GM15510 (cell line): ENCODE measurements around the gene ZDHHC24.

Experiments used
- POLR2A ChIP-seq: IDR thresholded peaks from 3 replicates; pipeline ENCODE4 v1.6.1; 2011; ENCODE audit warnings: borderline replicate concordance; ENCODE audit not compliant: insufficient read length; ENCODE audit errors: extremely low read depth

Gene ZDHHC24

DNA sequence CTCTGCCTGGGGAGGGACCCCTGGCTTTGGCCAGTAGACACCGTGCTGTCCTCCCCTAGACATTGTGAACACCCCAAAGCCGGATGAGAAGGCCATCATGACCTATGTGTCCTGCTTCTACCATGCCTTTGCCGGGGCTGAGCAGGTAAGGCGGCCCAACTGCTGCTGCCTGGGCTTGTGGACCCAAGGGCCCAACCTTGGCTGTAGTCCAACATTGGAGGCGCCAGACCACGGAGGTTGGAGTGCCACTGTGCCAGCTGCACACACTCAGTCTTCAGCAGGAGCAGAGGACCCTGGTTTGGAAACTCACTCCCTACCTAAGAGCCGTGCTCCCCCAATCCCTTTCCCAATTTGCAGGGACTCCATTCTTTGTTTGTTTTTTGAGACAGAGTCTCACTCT lies 10.2 kb upstream of the ZDHHC24 start:
- no peak for TF ChIP-seq POLR2A

DNA sequence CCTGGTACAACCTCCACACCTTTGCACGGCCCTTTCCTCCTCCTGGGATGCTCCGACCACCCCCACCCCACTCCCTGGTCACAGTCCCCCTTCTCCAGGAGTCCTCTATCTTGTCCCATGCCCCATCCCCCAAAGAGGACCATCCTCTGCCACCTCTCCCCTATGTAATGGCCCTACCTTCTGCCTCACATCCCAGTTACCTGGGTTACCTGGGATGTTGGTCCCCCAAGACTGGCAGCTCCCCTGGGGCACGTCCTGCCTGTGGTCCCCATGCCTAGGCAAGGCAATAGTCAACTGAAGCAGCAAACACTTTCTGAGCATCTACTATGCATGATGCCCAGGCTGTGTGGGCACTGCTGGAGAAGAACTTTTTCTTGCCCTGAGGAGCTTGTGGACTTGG lies 9.6 kb upstream of the ZDHHC24 start:
- TF ChIP-seq POLR2A: no peak

DNA sequence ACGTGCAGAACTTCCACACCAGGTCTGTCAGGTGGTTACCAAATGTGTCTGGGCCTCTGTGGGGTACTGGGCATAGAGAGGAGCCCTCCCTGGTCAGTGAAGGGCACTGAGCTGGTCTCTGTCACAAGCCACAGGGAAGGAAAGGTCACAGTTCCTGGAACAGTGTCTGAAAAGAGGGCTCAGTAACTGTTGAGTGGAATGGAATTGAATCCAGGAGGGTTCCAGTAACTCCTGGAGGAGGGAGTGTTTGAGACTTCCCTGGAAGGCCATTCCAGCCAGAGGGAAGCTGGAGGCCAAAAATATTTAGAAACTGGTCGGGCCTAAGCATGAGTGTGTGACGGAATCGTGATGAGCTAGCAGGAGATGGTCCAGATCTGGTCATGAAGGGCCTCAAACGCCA lies 8.8 kb upstream of the ZDHHC24 start:
- TF ChIP-seq POLR2A: no peak

DNA sequence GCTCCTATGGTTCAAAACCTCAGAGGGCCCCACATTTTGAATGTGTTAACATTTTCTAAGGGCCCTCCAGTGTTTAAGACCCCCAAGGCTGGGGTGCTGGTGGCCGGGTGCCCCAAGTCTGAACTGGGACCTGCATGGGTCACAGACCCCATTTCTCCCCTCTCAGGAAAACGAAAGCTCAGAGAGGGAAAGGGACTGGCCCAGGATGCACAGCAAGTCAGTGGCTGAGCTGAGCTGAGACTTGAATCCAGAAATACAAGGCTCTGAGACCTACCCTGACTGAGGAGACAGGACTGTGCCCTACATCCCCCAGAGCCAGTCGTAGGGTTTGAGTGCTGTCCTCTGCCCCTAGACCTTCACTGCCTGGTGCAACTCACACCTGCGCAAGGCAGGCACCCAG lies 5.0 kb upstream of the ZDHHC24 start:
- no peak for TF ChIP-seq POLR2A

DNA sequence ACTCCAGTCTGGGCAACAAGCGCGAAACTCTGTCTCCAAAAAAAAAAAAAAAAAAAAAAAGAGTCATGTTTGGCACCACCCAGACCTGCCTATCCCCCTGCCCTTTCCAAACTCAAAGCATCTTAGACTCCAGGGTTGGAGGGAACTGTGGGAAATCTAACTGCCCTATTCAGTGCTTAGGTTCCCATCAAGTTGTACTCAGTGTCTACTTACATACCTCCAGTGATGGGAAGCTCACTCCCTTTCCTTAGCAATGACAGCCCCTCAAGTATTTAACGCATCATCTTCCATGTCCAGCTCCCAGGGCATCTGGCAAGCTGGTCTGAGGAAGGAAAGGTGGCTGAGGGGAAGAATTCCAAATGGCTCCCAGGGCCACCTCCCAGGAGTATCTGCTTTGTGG lies 3.8 kb upstream of the ZDHHC24 start:
- TF ChIP-seq POLR2A: no peak

DNA sequence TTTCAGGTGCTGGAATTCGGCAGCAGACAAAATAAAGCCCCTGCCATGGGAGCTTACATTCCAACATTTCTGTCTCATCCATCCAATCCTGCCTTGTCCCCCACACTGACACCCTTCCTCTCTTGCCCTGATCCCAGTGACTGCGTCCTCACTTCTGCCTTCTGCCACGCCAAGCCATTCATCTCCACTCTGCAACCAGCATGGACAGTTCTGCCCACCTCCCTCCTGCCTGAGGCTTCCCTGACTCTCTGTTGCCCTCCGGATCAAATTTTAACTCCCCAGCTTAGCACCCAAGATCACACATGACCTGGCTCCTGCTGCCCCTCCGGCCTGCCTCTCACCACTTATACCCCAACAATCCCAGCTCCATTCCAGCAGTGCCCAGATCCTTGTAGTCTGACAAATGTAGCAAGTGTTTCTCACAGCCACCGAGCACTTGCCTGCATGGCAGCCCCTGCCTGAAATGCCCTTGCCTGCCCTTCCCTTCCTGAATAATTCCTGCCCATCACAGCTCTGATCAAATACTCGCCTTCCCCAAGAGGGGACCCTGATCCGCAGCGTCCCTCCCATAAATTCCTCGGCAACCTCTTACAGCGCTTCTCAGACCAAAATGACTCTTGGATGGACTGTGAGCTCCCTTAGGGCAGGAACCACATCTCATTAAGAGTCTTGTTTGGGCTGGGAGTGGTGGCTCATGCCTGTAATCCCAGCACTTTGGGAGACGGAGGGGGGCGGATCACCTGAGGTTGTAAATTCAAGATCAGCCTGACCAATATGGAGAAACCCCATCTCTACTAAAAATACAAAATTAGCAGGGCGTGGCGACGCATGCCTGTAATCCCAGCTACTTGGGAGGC lies 3.2 kb upstream of the ZDHHC24 start:
- no peak for TF ChIP-seq POLR2A

DNA sequence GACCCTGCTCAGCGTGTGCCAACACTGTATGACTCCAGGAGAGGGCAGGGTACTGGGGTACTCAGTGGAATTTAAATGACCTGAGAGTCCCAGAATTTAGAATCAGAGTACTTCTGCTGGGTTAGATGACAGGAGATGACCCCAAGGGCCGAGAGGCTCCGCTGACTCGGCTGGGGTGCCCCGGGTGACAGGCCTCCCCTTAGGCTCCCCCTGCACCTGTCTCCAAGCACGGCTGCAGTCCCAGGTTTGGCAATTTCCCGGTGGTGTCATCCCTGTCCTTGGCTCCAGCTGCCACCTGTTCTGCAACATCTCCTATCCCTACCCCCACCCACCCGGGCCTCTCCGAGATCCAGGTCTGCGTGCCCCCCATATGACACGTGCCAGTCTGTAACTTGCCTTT lies 2.2 kb upstream of the ZDHHC24 start:
- no peak for TF ChIP-seq POLR2A

DNA sequence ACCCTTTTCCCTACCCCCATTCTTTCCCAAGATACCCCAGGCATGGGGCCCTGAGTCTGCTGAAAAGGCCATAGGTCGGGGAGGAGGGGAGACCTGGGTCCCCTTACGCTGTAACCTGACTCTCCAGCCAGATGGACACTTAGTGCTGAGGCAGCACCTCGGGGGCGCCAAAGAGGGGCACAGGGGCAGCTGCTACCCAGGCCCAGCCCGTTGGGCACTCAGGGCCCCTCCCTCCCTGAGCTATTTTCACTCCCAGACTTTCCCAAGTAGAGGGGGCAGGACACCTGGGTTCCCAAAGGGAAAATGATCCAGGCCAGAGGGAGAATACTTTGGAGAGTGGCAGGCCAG lies 1.8 kb upstream of the ZDHHC24 start:
- TF ChIP-seq POLR2A: no peak

DNA sequence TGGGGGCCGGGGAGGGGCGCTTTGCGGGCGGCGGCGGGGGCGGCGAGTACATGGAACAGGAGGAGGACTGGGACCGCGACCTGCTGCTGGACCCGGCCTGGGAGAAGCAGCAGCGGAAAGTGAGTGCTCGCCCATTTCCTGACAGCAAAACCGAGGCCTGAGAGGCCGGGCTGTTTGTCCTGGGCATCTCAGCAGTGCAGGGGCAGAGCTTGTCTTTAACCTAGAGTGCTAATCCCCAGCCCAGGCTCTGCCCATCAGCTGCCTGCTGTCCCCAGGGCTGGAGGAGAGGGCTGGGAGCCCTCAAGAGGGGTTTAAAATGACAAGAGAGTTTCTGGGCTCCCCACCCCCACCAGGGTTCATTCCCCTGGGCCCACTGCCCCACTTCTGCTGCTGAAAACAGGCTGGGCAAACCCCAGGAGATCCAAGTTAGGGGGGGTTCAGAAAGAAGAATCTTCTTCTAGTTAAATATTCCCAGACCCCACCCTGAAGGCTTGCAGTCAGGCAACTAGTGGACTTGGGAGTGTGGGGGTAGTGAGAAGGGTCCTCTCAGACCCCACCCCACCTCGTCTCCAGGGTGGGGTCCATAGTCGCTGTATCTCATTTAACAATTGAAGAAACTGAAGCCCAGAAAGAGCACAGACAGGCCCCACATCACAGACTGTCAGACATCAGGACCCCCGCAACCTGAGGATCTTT lies 1.3 kb upstream of the ZDHHC24 start:
- no peak for TF ChIP-seq POLR2A

DNA sequence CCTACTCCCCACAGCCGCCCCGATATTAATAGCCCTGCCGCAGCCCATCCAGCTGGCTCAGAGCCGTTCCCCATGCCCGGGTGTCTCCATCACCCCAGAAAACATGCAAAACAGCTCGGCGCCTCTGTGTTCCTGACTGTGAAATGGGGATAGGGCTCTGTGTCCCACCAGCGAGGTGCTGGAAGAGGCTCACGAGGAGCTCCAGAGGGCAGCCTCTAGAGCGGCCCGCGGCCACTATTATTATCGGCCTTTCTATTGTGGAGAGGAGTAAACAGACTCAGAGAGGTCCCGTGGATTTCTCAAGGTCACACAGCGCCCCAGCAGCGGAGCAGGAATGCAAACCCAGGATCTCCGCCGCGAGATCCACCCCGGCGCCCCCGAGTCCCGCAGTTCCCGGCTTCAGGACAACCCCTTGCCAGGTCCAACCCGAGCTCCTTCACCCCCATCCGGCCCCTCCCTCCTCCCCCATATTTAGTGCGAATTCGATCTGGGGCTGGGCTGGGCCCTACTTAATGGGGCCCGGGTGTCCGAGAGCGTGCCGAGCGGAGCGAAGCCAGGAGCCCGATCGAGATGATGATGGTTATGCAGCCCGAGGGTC lies 619 bp upstream of the ZDHHC24 start, which contains the start of gene ACTN3:
TSS of gene ACTN3 (plus strand) at position 536 of the 598 bp plus-strand sequence. CDS start at position 571, 35 bp downstream.
- TF ChIP-seq POLR2A: no peak

DNA sequence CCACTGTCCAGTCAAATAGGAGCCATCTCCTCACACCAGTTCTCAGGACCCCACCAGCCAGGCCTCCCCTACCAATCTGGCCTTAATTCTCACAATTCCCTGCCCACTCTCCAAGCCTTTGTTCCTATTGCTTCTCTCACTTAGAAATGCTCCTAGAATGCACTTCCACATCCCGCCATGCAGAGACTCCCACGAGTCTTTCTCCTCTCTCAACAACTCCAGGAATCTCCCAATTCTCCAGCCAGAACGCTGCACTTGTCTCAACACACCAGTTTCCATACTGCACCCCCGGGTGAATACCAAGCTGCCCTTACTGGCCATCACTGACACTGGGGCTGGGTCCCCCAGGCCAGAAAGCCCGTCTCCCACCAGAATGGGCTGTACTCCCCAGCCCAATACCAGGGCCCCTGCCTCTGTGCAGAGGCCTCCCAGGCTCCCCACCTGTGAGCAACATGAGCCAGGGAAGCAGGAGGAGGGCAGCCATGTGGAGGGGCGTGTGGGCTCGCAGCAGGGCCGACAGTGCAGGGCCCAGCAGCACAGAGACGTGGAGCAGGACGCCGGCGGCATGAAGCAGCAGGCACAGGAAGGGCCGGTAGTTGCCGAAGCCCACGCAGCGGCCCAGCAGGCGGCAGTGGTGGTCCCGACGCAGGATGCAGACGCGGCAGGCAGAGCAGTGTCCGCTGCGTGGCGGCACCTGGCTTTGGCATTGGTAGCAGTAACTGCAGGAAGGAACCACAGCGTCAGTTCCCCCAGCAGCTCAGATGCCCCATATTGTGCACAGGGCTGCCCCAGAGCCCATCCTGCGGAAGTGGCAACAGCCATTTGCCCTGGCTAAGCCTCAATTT lies 2.4 kb downstream of the ZDHHC24 start:
- no peak for TF ChIP-seq POLR2A

DNA sequence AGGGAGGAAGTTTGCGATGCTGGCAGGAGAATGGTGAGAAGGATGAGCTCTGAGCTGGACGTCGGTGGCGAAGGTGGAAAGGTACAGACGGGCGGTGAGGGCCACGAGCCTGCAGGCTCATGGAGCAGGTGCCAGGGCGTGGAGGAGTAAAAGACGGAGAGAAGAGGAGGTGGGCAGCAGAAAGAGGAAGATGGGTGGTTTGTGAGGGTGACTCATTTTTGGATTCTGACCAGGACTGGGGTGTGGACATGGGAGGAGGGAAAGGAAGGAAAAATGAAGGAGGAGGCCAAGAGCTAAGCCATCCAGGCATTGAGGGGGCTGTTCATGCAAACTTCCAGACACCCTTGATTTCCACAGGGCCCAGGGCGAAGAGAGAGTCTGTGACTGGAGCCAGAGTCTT lies 3.5 kb downstream of the ZDHHC24 start:
- TF ChIP-seq POLR2A: no peak

DNA sequence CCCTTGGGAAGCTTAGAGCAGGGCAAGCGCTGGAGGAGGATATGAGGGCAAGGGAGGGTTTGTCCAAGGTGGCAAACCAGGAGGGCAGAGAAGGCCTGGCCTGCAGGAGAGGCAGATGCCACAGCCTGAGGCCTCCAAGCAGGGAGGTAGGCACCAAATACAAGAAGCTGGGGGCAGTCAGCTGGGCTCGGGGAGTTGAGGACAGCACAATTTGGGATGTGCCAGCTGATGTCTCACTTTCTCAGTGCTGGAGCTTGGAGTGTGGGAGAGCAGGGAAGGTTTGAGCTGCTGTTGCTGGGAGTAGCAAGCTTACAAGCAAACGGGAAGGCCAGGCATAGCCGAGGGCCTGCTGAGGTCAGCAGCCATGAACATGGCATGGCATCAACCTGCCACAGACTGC lies 4.0 kb downstream of the ZDHHC24 start:
- no peak for TF ChIP-seq POLR2A

DNA sequence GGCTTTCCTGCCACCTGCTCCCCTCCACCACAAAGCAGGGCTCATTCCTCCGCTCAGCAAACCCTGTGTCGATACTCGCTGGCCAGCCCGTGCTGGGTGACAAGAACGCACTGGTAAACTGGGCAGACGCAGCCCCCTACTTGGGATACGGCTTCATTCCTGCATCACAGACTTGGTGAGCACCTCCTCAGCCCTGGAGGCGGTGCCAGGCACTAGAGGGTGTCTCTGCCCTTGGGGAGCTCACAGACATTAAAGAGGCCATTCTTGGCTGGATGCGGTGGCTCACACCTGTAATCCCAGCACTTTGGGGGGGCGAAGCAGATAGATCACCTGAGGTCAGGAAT lies 6.0 kb downstream of the ZDHHC24 start:
- TF ChIP-seq POLR2A: no peak
